HEK293 (cell line): ENCODE results near the gene ELL.

Experiments
- CTCF ChIA-PET: fragments of 350-600 bp; formaldehyde crosslinking; extraction: SDS; loops from one replicate; lab custom pipeline; 2021; ENCODE audit warnings: antibody characterized with exemption; lab: Yijun Ruan, JAX
- POLR2A ChIA-PET: fragments of 300-600 bp; formaldehyde crosslinking; extraction: SDS; loops from one replicate; lab custom pipeline; 2020; ENCODE audit warnings: antibody characterized with exemption, inconsistent platforms; lab: Yijun Ruan, JAX
- H3K27ac ChIP-seq: fragments of 200-500 bp; sonication (Bioruptor generic); 2 replicates; pipeline ENCODE4 v1.5.1; 2014; ENCODE audit warnings: low read depth, low read length, control low read depth, inconsistent platforms; ENCODE audit errors: extremely low read depth
- H3K36me3 ChIP-seq, 2 experiments: fragments of 200-500 bp in 1 of 2; sonication (Bioruptor generic) in 1 of 2; 1 replicate in 1 of 2; 2 replicates in 1 of 2; pipeline ENCODE4 v1.5.1; 2014 to 2017; ENCODE audit warnings: inconsistent platforms in 2 of 2, low read length in 2 of 2; ENCODE audit not compliant: control insufficient read depth in 2 of 2, insufficient read depth in 1 of 2
- H3K4me1 ChIP-seq: fragments of 200-500 bp; sonication (Bioruptor generic); 2 replicates; pipeline ENCODE4 v1.5.1; 2014; ENCODE audit warnings: mild to moderate bottlenecking, low read length, inconsistent platforms; ENCODE audit not compliant: control insufficient read depth, insufficient read depth
- H3K4me3 ChIP-seq: 2 replicates; pipeline ENCODE4 v1.5.1; 2011; ENCODE audit warnings: low read depth, mild to moderate bottlenecking, control low read depth, low read length, moderate library complexity
- H3K9me3 ChIP-seq: fragments of 200-500 bp; sonication (Bioruptor generic); 2 replicates; pipeline ENCODE4 v1.5.1; 2014; ENCODE audit warnings: low read depth, low read length, inconsistent platforms; ENCODE audit not compliant: control insufficient read depth, insufficient read depth
- AEBP2 ChIP-seq: fragments of 450-650 bp; formaldehyde crosslinking; IDR thresholded peaks from 2 replicates; pipeline ENCODE4 v1.5.1; 2016; ENCODE audit warnings: missing biosample characterization, missing genetic modification characterization, borderline replicate concordance
- GLI2 ChIP-seq: fragments of 450-650 bp; formaldehyde crosslinking; IDR thresholded peaks from 2 replicates; pipeline ENCODE4; 2017; ENCODE audit warnings: missing biosample characterization, missing genetic modification characterization, low read depth, borderline replicate concordance
- HOXA7 ChIP-seq: sonication (generic); formaldehyde crosslinking; IDR thresholded peaks from 2 replicates; pipeline ENCODE4 v1.8.1; 2022; ENCODE audit warnings: missing genetic modification reagents, borderline replicate concordance
- OSR2 ChIP-seq: fragments of 450-650 bp; formaldehyde crosslinking; IDR thresholded peaks from 2 replicates; pipeline ENCODE4 v1.5.1; 2016; ENCODE audit warnings: missing biosample characterization, missing genetic modification characterization
- SETDB1 ChIP-seq: IDR thresholded peaks from one replicate; pipeline ENCODE4 v1.6.1; 2017; ENCODE audit warnings: mild to moderate bottlenecking, low read length, moderate library complexity, mixed read lengths; ENCODE audit not compliant: insufficient read length
- ZBTB17 ChIP-seq: fragments of 450-650 bp; formaldehyde crosslinking; IDR thresholded peaks from 2 replicates; pipeline ENCODE4 v1.5.1; 2016; ENCODE audit warnings: missing biosample characterization, missing genetic modification characterization
- ZFP69B ChIP-seq: fragments of 450-650 bp; formaldehyde crosslinking; IDR thresholded peaks from 2 replicates; pipeline ENCODE4 v1.5.1; 2016; ENCODE audit warnings: missing biosample characterization, missing genetic modification characterization
- ZNF169 ChIP-seq: fragments of 450-650 bp; formaldehyde crosslinking; IDR thresholded peaks from 2 replicates; pipeline ENCODE4 v1.5.1; 2016; ENCODE audit warnings: missing biosample characterization, missing genetic modification characterization
- ZNF23 ChIP-seq: fragments of 450-650 bp; formaldehyde crosslinking; IDR thresholded peaks from 2 replicates; pipeline ENCODE4 v1.5.1; 2016; ENCODE audit warnings: missing biosample characterization, missing genetic modification characterization, borderline replicate concordance
- ZNF302 ChIP-seq: fragments of 450-650 bp; formaldehyde crosslinking; IDR thresholded peaks from 2 replicates; pipeline ENCODE4 v1.5.1; 2016; ENCODE audit warnings: missing biosample characterization, missing genetic modification characterization, low read depth
- ZNF341 ChIP-seq: fragments of 450-650 bp; formaldehyde crosslinking; IDR thresholded peaks from 2 replicates; pipeline ENCODE4; 2016; ENCODE audit warnings: low read depth, missing biosample characterization, missing genetic modification characterization
- ZNF366 ChIP-seq: fragments of 450-650 bp; formaldehyde crosslinking; conservative IDR thresholded peaks from 2 replicates; pipeline ENCODE4 v1.5.1; 2016; ENCODE audit warnings: missing biosample characterization, missing genetic modification characterization
- ZNF37A ChIP-seq: fragments of 450-650 bp; IDR thresholded peaks from 2 replicates; pipeline ENCODE4 v1.5.1; 2018; ENCODE audit warnings: missing biosample characterization, missing genetic modification characterization
- ZNF433 ChIP-seq: fragments of 450-650 bp; formaldehyde crosslinking; IDR thresholded peaks from 2 replicates; pipeline ENCODE4 v1.5.1; 2016; ENCODE audit warnings: missing biosample characterization, missing genetic modification characterization, low read depth
- ZNF48 ChIP-seq: fragments of 450-650 bp; formaldehyde crosslinking; IDR thresholded peaks from 2 replicates; pipeline ENCODE4 v1.5.1; 2016; ENCODE audit warnings: missing biosample characterization, missing genetic modification characterization
- ZNF560 ChIP-seq: fragments of 450-650 bp; formaldehyde crosslinking; IDR thresholded peaks from 2 replicates; pipeline ENCODE4 v1.5.1; 2017; ENCODE audit warnings: missing biosample characterization, missing genetic modification characterization, borderline replicate concordance
- ZNF596 ChIP-seq: fragments of 450-650 bp; IDR thresholded peaks from 2 replicates; pipeline ENCODE4 v1.5.0; 2018; ENCODE audit warnings: missing biosample characterization, mild to moderate bottlenecking, missing genetic modification characterization, moderate library complexity
- ZNF623 ChIP-seq: fragments of 450-650 bp; formaldehyde crosslinking; IDR thresholded peaks from 2 replicates; pipeline ENCODE4 v1.5.1; 2016; ENCODE audit warnings: missing biosample characterization, missing genetic modification characterization
- ZNF664 ChIP-seq: fragments of 450-650 bp; formaldehyde crosslinking; IDR thresholded peaks from 2 replicates; pipeline ENCODE4 v1.5.1; 2016; ENCODE audit warnings: missing biosample characterization, missing genetic modification characterization
- ZNF830 ChIP-seq: fragments of 450-650 bp; IDR thresholded peaks from 2 replicates; pipeline ENCODE4 v1.5.0; 2018; ENCODE audit warnings: missing biosample characterization, missing genetic modification characterization, low read depth, mild to moderate bottlenecking, moderate library complexity
- ZSCAN16 ChIP-seq: fragments of 450-650 bp; formaldehyde crosslinking; IDR thresholded peaks from 2 replicates; pipeline ENCODE4 v1.5.1; 2016; ENCODE audit warnings: missing biosample characterization, missing genetic modification characterization
- TF ChIP-seq, protein P1 (sequence below): fragments of 450-650 bp; formaldehyde crosslinking; IDR thresholded peaks from 2 replicates; pipeline ENCODE4 v1.5.1; 2016; ENCODE audit warnings: missing biosample characterization, missing genetic modification characterization
- TF ChIP-seq, protein P2 (sequence below): fragments of 450-650 bp; formaldehyde crosslinking; conservative IDR thresholded peaks from 2 replicates; pipeline ENCODE4 v1.5.1; 2016; ENCODE audit warnings: low read depth, missing biosample characterization, missing genetic modification characterization
- TF ChIP-seq, protein P3 (sequence below): fragments of 450-650 bp; formaldehyde crosslinking; IDR thresholded peaks from 2 replicates; pipeline ENCODE4 v1.5.1; 2016; ENCODE audit warnings: missing biosample characterization, missing genetic modification characterization

The ELL gene

DNA sequence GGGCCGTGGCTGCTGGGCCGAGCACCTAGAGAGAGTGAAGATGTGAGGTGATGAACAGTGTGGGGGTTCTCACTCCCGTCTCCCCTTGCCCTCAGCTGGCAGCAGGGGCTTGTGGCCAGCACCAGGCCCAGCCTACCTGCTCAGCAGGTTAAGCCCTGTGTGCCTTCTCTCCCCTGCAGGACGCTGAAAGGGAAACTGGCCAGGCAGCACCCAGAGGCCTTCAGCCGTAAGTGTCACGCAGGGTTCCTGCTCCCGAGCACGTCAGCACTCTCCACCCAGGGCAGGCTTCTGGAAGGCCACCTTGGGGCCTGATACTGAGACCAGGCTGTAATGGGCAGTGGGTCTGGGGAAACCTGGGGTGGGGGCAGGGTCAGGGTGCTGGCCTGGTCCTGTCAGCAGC, 45.1 kb upstream of the ELL start:
- Histone ChIP-seq H3K36me3 (peaks cover 32 to 77% of the 10 kb centered on the region in 2 experiments; a peak in 2 of 3 replicates), H3K27ac (no peak overlapping the region), H3K4me1 (no peaks in the 10 kb centered on the region), H3K9me3 (no peaks in the 10 kb centered on the region), H3K4me3 (no peak overlapping the region)
- CTCF ChIA-PET = no interaction called here
- POLR2A ChIA-PET = no interaction called here
- TF ChIP-seq ZNF433 (tag by site-specific recombination) (no peak), ZNF623 (tag by site-specific recombination) (no peak)
- TF ChIP-seq, protein P1, sequence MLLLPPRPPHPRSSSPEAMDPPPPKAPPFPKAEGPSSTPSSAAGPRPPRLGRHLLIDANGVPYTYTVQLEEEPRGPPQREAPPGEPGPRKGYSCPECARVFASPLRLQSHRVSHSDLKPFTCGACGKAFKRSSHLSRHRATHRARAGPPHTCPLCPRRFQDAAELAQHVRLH (tag by site-specific recombination) = no peak

DNA sequence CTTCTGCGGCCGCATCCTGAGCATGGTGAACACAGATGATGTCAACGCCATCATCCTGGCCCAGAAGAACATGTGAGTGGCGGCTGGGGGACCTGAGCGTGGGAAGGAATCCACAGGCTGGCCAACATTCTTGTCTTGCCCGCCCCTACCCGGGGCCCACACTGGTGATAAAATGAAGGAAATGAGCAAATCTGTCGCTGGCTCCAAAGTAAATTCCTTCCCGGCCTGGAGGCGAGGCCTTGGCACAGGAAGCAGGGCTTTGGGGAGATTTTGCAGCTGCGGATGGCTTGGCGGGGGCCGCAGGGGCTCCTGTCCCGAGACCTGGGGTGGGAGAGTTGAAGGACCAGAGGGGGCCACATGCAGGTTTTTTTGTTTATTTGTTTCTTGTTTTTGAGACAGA, 40.2 kb upstream of the ELL start:
- Histone ChIP-seq H3K4me3 (no peak overlapping the region), H3K4me1 (no peaks in the 10 kb centered on the region), H3K9me3 (no peaks in the 10 kb centered on the region)
- CTCF ChIA-PET = no interaction called here
- TF ChIP-seq, protein P2, sequence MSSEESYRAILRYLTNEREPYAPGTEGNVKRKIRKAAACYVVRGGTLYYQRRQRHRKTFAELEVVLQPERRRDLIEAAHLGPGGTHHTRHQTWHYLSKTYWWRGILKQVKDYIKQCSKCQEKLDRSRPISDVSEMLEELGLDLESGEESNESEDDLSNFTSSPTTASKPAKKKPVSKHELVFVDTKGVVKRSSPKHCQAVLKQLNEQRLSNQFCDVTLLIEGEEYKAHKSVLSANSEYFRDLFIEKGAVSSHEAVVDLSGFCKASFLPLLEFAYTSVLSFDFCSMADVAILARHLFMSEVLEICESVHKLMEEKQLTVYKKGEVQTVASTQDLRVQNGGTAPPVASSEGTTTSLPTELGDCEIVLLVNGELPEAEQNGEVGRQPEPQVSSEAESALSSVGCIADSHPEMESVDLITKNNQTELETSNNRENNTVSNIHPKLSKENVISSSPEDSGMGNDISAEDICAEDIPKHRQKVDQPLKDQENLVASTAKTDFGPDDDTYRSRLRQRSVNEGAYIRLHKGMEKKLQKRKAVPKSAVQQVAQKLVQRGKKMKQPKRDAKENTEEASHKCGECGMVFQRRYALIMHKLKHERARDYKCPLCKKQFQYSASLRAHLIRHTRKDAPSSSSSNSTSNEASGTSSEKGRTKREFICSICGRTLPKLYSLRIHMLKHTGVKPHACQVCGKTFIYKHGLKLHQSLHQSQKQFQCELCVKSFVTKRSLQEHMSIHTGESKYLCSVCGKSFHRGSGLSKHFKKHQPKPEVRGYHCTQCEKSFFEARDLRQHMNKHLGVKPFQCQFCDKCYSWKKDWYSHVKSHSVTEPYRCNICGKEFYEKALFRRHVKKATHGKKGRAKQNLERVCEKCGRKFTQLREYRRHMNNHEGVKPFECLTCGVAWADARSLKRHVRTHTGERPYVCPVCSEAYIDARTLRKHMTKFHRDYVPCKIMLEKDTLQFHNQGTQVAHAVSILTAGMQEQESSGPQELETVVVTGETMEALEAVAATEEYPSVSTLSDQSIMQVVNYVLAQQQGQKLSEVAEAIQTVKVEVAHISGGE (tag by site-specific recombination) = no peak
- TF ChIP-seq ZNF48 (tag by site-specific recombination) = no peak
- no peak for TF ChIP-seq OSR2 (tag by site-specific recombination)
- no peak for TF ChIP-seq ZNF341 (tag by site-specific recombination)
- TF ChIP-seq ZNF37A (tag by site-specific recombination) = no peak
- TF ChIP-seq ZNF302 = no peak
- TF ChIP-seq ZNF23 (tag by site-specific recombination) = no peak
- no peak for TF ChIP-seq SETDB1
- TF ChIP-seq, all 188 proteins: peak for 0
- no peak overlapping the region for H3K27ac ChIP-seq
- POLR2A ChIA-PET = interaction anchor here (4.9 kb wide), 1 partner anchor 9 kb away, joined by 62 read pairs; the partner anchor contains the start of gene UBA52
- H3K36me3 ChIP-seq = peaks cover 26 to 57% of the 10 kb centered on the region in 2 experiments; a peak in 2 of 3 replicates

- no peak overlapping the region for H3K4me3 ChIP-seq
- no peaks in the 10 kb centered on the region for H3K4me1 ChIP-seq
- peak overlapping the region; percentile 28; the same call in 1 of the 2 replicates for H3K27ac ChIP-seq
- no peaks in the 10 kb centered on the region for H3K9me3 ChIP-seq
- H3K36me3 ChIP-seq = peaks cover 12 to 36% of the 10 kb centered on the region in 2 experiments; a peak in 2 of 3 replicates
- CTCF ChIA-PET = interaction anchor here (0.7 to 1.1 kb wide), 2 partner anchors 40 to 41 kb away, joined by 3 to 4 read pairs; no protein-coding TSS in a partner anchor
- POLR2A ChIA-PET = interaction anchor here (4.9 kb wide), 1 partner anchor 11 kb away, joined by 62 read pairs; the partner anchor contains the start of gene UBA52
- TF ChIP-seq ZFP69B (no peak), ZSCAN16 (tag by site-specific recombination) (no peak), AEBP2 (tag by site-specific recombination) (no peak), GLI2 (tag by site-specific recombination) (no peak), ZNF560 (no peak), ZNF664 (peak; percentile 91), ZNF169 (no peak), ZNF433 (tag by site-specific recombination) (no peak), HOXA7 (CRISPR knock-in tag) (no peak), ZBTB17 (no peak), ZNF596 (tag by site-specific recombination) (peak; percentile 84), ZNF366 (tag by site-specific recombination) (peak; percentile 85), ZNF830 (tag by site-specific recombination) (no peak)
- TF ChIP-seq, protein P3, sequence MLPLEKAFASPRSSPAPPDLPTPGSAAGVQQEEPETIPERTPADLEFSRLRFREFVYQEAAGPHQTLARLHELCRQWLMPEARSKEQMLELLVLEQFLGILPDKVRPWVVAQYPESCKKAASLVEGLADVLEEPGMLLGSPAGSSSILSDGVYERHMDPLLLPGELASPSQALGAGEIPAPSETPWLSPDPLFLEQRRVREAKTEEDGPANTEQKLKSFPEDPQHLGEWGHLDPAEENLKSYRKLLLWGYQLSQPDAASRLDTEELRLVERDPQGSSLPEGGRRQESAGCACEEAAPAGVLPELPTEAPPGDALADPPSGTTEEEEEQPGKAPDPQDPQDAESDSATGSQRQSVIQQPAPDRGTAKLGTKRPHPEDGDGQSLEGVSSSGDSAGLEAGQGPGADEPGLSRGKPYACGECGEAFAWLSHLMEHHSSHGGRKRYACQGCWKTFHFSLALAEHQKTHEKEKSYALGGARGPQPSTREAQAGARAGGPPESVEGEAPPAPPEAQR = no peak
Observed at GRCh38 chr19:18559685-18560084, 37.8 kb upstream of the ELL start.
